Measurements from ENCODE around the gene FAM89B.

DNA sequence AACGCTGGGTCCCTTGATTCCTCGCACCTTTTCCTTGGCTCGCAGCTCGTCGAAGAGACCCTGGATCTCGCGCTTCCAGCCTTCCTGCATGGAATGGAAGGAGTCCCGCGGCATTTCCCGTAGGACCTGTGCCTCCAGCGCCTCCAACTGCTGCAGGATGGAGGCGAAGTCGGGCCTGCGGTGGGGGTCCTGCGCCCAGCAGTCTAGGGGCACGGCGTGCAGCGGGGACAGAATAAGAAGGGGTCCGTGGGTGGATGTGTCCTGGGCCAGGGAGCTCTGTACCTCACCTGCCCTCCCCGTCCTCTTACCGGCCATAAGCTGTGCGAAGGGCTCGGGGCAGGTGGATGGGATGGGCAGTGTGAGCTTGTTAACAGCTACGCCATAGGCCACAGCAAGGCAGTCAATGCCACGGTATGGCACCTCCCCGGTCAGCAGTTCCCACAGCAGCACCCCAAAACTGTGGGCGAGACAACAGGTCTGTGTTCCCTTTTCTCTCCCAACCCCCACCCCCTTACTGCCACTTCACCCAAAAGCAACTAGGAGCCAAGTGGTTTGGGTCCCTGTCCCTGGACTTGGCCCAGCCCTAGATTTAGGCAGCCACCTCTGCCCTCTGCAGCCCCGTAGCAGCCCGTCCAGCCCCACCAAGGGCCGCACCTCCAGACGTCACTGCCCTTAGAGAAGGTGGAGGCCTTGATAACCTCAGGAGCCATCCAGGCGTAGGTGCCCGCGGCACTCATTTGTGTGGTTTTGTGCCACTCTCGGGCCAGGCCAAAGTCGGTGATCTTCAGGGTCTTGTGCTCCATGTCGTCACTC is 35.5 kb downstream of the FAM89B start:
- no peak for TF ChIP-seq GATA2 (IDR thresholded peaks at IDR 0.05; ENCODE audit: insufficient read depth, insufficient read length, low read depth, low read length)
- TF ChIP-seq, protein P1, sequence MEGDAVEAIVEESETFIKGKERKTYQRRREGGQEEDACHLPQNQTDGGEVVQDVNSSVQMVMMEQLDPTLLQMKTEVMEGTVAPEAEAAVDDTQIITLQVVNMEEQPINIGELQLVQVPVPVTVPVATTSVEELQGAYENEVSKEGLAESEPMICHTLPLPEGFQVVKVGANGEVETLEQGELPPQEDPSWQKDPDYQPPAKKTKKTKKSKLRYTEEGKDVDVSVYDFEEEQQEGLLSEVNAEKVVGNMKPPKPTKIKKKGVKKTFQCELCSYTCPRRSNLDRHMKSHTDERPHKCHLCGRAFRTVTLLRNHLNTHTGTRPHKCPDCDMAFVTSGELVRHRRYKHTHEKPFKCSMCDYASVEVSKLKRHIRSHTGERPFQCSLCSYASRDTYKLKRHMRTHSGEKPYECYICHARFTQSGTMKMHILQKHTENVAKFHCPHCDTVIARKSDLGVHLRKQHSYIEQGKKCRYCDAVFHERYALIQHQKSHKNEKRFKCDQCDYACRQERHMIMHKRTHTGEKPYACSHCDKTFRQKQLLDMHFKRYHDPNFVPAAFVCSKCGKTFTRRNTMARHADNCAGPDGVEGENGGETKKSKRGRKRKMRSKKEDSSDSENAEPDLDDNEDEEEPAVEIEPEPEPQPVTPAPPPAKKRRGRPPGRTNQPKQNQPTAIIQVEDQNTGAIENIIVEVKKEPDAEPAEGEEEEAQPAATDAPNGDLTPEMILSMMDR (IDR thresholded peaks at IDR 0.05; ENCODE audit: extremely low read depth in 1 of 2, insufficient read depth in 1 of 2, low read depth in 1 of 2, low read length in 2 of 2), result no peak
- TF ChIP-seq, protein P2, sequence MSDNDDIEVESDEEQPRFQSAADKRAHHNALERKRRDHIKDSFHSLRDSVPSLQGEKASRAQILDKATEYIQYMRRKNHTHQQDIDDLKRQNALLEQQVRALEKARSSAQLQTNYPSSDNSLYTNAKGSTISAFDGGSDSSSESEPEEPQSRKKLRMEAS (IDR thresholded peaks at IDR 0.05; ENCODE audit: insufficient read depth, insufficient read length), result no peak
- TF ChIP-seq POLR2AphosphoS5 (IDR thresholded peaks at IDR 0.05; ENCODE audit: insufficient read depth, low read depth, low read length), result no peak

All from endothelial cell of umbilical vein (primary cell).